Dedifferentiated amniotic fluid mesenchymal stem cell (primary cell): ENCODE measurements around the gene SOHLH1.
"Not testable (repeated sequence)": the region's sequence is repeated elsewhere in the genome, so short reads cannot be mapped to it uniquely, and the experiment has no call there.

Experiments used
- DNase-seq: peaks from one replicate; pipeline ENCODE4 v3.0.0-alpha.2; 2016; ENCODE audit errors: extremely low spot score

SOHLH1 gene

GRCh38 chr9:135678236-135679017, 20.9 kb downstream of the SOHLH1 start:
- DNase-seq: no peak

DNA sequence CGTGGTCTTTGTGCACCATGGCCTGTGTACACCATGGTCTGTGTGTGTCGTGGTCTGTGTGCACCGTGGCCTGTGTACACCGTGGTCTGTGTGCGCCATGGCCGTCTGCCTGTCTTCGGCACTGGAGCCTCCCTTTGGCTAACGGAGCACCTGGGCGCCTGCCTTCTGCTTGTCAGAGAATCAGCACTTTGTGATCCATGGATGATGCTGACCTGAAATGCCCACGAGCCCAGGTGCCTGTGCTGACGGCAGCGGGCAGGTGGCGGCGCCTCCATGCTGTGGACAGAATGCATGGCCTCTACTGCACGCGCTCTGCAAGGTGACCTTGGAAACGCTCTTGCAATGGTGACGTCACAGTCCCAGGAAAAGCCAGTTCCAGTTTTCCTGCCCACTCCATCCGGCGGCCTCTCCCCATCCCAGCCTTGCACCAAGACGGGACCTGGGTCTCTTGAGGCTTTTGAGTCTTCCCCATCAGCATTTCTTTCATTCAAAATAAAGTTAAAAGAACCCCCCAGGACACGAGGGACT, 21.6 kb downstream of the SOHLH1 start:
- DNase-seq: no peak

GRCh38 chr9:135676891-135677290, 22.4 kb downstream of the SOHLH1 start:
- no peak for DNase-seq

- no peak for DNase-seq
Observed at GRCh38 chr9:135674977-135675376, 24.3 kb downstream of the SOHLH1 start.

DNA sequence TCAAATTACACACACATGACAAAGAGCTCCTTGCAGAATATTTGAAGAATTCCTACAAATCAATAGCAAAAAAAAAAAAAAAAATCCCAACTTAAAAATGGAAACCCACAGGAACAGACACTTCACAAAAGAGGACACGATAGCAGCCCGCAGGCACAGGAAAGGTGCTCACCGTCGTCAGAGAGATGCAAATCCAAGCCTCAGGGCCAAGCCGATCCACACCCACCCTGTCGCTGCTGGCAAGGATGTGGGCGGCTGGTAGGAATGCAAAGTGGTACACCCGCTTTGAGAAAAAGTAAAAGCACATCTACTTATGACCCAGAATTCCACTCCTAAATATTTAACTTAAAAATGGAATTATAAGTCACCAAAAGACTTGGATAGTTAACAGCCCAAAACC, 25.3 kb downstream of the SOHLH1 start:
- DNase-seq: no peak

DNA sequence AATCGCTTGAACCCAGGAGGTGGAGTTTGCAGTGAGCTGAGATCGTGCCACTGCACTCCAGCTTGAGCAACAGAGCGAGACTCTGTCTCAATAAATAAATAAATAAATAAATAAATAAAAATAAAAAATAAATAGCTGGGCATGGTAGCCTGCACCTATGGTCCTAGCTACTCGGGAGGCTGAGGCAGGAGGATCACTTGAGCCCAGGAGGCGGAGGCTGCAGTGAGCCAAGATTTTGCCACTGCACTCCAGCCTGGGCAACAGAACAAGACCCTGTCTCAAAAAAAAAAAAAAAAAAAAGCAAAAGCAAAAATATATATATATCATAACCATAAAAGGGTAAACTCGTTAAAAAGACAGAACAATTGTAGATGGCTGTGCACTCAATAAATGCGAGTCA, 26.5 kb downstream of the SOHLH1 start:
- DNase-seq: not testable (repeated sequence)

DNA sequence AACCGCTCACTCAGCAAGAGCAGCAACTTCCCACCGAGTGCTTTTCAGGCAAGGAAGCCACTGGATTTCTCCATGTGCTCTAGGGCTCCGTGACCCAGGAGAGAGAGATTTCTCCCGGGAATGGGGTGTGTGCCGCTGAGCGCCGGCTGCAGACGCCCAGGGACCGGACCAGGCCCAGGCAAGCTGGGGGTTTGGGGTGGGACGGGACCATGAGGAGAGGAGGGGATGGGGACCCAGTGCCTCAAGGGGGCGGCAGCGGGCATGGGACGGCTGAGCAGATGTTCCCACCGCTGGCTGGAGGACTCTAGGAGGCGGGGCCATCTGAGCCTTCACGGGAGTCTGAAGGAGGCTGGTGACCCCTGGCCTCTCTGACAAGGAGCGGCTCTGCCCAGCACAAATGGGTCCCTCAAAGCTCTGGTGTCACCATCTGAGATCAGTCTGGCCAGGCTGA, 27.7 kb downstream of the SOHLH1 start:
- no peak for DNase-seq

DNA sequence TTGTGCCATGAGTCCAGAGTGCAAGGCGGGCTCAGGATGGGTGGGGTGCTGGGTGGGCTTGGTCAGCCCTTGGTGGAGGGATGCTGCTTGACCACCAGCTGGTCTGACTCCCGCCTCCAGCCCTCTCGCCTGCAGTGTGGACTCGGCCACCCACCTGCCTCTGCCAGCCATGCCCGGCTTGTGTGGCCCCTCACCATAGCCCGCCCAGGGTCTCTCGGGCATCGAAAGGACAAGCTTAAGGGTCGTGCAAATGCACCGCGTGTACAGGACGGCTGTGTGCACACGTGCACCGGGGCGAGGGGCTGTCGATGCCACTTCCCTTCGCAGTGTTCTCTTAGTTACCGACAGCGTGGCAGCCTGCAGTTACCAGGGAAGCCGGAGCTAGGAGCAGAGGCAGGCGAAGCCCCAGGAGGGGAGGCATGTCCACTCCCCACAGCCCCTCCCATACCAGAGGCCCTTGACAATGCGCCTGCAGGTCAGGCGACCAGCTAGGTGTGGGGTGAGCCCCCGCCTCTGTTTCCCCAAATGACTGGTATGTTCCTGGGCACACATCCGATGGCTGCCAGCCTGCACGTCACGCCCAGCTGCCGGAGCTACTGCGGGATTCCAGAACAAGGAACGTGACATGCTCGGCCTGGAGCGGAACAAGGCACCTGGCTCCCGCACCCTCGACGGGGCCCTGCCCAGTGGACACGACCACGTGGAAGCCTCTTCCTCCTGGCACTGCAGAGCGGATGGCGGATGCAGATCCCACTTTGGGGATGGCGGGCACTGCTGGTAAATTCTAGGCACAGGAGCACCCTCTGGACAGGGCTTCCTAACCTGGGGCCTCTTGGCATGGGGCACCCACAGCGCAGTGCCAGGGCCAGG, 28.3 kb downstream of the SOHLH1 start:
- no peak for DNase-seq

GRCh38 chr9:135669616-135670285, 29.5 kb downstream of the SOHLH1 start:
- DNase-seq: no peak

DNA sequence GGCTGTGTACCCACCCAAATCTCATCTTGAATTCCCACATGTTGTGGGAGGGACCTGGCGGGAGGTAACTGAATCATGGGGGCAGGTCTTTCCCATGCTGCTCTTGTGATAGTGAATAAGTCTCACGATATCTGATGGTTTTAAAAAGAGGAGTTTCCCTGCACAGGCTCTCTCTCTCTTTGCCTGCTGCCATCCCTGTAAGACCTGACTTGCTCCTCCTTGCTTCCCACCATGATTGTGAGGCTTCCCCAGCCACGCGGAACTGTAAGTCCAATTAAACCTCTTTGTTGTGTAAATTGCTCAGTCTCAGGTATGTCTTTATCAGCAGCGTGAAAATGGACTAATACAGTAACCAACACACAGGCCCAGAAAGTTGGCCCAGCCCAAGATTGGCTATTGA, 30.3 kb downstream of the SOHLH1 start:
- DNase-seq: not testable (repeated sequence)

GRCh38 chr9:135667463-135668001, 31.7 kb downstream of the SOHLH1 start:
- no peak for DNase-seq

GRCh38 chr9:135666534-135667462, 32.5 kb downstream of the SOHLH1 start:
- DNase-seq: no peak

DNA sequence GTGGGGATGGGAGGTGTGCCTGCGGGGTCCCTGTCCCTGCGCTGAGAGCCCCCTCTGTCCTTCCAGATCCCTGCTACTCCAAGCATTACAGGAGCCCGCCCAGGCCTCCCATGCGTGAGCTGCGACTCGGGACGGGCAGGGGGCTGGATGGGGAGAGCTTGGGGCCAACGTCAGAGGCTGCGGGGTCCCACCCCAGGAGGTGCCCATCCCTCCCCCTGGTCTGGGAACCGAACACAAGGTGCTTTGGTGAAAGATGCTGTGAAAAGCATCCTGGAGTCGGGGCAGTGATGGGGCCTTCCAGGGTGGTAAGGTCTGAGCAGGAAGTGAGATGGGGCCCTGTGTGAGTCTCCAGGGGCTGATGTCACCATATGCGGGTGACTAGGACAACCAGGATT, 33.5 kb downstream of the SOHLH1 start:
- no peak for DNase-seq

DNA sequence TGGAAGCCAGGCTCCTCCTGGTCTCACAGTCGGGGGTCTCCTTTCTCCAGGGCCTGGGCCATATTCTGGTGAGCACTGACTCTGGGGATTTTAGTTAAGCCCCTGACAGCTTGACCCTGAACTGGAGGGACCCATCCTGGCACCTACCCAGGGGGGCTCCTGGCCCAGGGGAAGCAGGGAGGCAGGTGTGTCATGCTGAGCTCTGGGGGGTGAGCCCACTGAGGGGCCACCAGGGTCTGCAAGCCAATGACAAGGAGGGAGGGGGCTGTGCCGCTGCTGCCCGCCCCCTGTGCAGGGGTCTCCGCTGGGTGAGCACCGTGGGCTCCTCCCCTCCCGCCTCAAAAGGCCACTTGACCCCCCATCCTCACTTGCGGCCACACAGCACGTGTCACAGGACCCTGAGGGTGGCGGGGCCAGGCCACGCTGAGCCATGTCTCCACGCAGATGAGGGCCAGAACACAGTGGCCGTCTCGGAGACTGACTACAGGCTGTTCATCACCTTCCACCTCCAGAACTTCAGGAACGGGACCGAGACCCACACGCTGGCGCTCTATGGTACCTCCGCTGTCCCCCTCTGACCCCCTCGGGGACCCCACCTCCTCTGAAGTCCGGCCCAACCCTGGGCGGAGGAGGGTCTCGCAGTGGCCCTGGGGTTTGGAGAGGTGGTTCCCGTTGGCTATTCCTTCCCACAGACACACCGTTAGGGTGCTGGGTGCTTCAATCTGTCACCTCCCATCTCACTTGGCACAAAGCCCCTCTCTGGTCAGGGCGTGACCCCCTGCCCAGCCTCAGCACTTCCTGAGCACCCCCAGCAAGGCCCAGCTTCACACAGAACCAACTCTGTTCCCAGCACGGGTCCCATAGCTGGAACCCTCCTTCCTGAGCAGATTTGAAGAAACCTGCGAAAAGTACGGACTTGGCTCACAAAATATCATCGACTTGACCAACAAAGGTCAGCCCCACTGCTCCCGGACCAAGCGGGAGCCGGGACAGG, 34.2 kb downstream of the SOHLH1 start:
- DNase-seq: no peak

DNA sequence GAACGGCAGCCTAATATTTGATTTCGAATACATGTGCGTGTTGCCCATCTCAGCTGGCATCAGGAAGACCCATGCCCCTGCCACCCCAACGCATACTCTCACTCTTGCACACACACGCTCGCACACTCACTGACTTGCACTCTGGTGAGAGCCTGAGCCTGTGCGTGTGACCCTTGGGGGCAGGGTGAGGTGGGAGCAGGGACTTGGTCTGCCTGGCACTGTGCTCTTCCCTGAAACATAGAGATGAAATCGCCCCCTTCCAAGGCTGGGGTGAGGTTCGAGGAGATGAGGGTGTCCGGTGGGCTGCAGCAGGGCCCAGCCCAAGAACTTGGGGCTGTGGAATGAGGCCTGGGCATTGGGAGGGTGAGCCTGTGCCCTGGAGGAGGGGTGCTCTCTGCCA, 35.0 kb downstream of the SOHLH1 start:
- DNase-seq: no peak

DNA sequence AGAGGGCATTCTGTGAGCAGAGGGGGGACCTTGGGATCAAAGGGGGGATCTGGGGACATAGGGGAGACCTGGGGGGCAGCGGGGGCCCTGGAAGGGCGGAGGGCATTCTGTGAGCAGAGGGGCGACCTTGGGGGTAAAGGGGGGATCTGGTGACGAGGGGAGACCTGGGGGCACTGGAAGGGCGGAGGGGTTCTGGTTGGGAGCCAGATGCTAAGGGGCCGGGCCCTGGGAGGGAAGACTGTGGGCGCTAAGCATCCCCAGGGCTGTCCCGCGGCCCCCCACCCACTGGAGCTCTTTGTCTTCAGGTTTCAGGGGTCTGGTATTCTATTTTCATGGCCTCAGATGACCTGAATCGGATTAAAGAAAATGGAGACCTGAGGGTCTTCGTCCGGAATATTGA, 35.4 kb downstream of the SOHLH1 start:
- DNase-seq: no peak

GRCh38 chr9:135663451-135663770, 35.9 kb downstream of the SOHLH1 start:
- DNase-seq: no peak

DNA sequence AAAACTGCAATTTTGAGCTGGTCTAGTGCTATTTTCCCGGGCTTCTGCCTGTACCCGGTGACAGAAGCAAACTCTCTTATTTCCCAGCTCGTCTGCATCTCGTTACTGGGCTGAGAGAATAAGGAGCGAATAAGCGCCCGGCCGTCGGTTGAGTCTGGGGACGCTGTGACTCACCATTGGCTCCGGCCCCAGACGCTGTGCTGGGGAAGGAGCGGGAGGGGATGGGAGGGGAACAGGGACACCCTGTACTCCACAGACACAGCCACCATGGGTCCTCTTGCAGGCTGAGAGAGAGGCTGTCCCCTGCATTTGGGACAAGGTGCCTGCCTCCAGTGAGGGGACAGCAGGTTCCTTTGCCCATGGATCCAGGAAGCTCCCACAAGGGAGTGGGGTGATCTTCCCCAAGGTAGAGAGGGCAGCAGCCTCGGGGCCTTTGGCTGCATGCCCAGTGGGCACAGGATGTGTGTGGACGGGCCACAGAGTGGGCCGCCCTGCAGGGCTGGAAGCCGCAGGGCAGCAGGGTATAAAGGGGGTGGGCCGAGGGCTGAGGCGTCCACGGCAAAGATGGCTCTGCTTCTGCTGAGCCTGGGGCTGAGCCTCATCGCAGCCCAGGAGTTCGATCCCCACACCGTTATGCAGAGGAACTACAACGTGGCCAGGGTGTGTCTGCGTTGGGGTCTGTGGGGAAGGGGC, 36.4 kb downstream of the SOHLH1 start, which contains the start of gene LCN9:
Gene LCN9, plus strand, starts transcription at position 552 of the 693 bp plus-strand sequence. Its CDS starts 13 bp downstream, at position 565.
- no peak for DNase-seq
